Astrocyte (in vitro differentiated cells and primary cell): ENCODE results near the gene MEFV.

Source experiments
- CTCF ChIP-seq: IDR thresholded peaks from 2 replicates; pipeline ENCODE4 v1.5.1; 2011; ENCODE audit warnings: low read depth, mild to moderate bottlenecking, inconsistent platforms, low read length, moderate library complexity; ENCODE audit not compliant: insufficient read depth
- EZH2 ChIP-seq: IDR thresholded peaks from 2 replicates; pipeline ENCODE4 v1.6.1; 2012; ENCODE audit warnings: mild to moderate bottlenecking, low read length, inconsistent platforms; ENCODE audit not compliant: insufficient read depth

GRCh38 chr16:3259836-3260235, 3.4 kb upstream of the MEFV start:
- TF ChIP-seq CTCF (no peak), EZH2 (no peak)
